Neural cell (in vitro differentiated cells): ENCODE results near the gene PDZRN3. TPM values are rescaled to one million over a fixed set of nuclear protein-coding genes. Genes with fewer than 3 reads are reported as not detected.

Experiments used
- H2AFZ ChIP-seq: fragments of 200-600, 300-800 bp; sonication (generic), shearing (Covaris generic); 2 replicates; pipeline ENCODE4 v1.6.0; 2014; ENCODE audit warnings: low read depth, mild to moderate bottlenecking, antibody characterized with exemption, low read length, moderate library complexity
- H3F3A ChIP-seq: fragments of 200-600 bp; shearing (Covaris generic); 2 replicates; pipeline ENCODE4 v1.6.1; 2016; ENCODE audit warnings: mild to moderate bottlenecking, moderate library complexity, mixed read lengths, antibody characterized with exemption, low read length; ENCODE audit not compliant: insufficient read depth, poor library complexity, severe bottlenecking
- H3K27ac ChIP-seq: fragments of 200-600, 300-800 bp; sonication (generic), shearing (Covaris generic); 2 replicates; pipeline ENCODE4 v1.5.1; 2014; ENCODE audit warnings: mild to moderate bottlenecking, low read length, moderate library complexity
- H3K27me3 ChIP-seq: fragments of 300-800, 200-600 bp; sonication (generic), shearing (Covaris generic); 2 replicates; pipeline ENCODE4 v1.6.0; 2014; ENCODE audit warnings: mild to moderate bottlenecking, low read depth, low read length, moderate library complexity; ENCODE audit not compliant: insufficient read depth
- H3K36me3 ChIP-seq: fragments of 300-800, 200-600 bp; sonication (generic), shearing (Covaris generic); 2 replicates; pipeline ENCODE4 v1.5.1; 2014; ENCODE audit warnings: mild to moderate bottlenecking, antibody characterized with exemption, low read length, moderate library complexity; ENCODE audit not compliant: insufficient read depth
- H3K4me2 ChIP-seq: fragments of 300-800, 200-600 bp; sonication (generic), shearing (Covaris generic); 2 replicates; pipeline ENCODE4 v1.6.0; 2014; ENCODE audit warnings: mild to moderate bottlenecking, low read length
- H3K4me3 ChIP-seq: fragments of 300-800, 200-600 bp; sonication (generic), shearing (Covaris generic); 2 replicates; pipeline ENCODE4 v1.5.1; 2014; ENCODE audit warnings: mild to moderate bottlenecking, low read length, moderate library complexity
- H3K79me2 ChIP-seq: fragments of 200-600 bp; shearing (Covaris generic); replicated peaks from 2 replicates; pipeline ENCODE4 v1.6.0; 2014; ENCODE audit warnings: mild to moderate bottlenecking, low read length, moderate library complexity; ENCODE audit not compliant: insufficient read depth
- H3K9ac ChIP-seq: fragments of 300-800, 200-600 bp; sonication (generic), shearing (Covaris generic); 2 replicates; pipeline ENCODE4 v1.6.1; 2016; ENCODE audit warnings: mild to moderate bottlenecking, low read length, mixed read lengths
- H3K9me2 ChIP-seq: fragments of 200-600 bp; shearing (Covaris generic); 2 replicates; pipeline ENCODE4 v1.6.1; 2016; ENCODE audit warnings: mild to moderate bottlenecking, low read length, mixed read lengths; ENCODE audit not compliant: insufficient read depth
- H3K9me3 ChIP-seq: fragments of 200-600, 300-800 bp; sonication (generic), shearing (Covaris generic); 2 replicates; pipeline ENCODE4 v1.6.1; 2016; ENCODE audit warnings: mild to moderate bottlenecking, mixed run types, low read length, moderate library complexity, mixed read lengths
- H4K20me1 ChIP-seq: fragments of 200-600 bp; shearing (Covaris generic); 2 replicates; pipeline ENCODE4 v1.6.1; 2016; ENCODE audit warnings: mild to moderate bottlenecking, mixed run types; ENCODE audit not compliant: insufficient read depth
- CTCF ChIP-seq: fragments of 450-650 bp; IDR thresholded peaks from 2 replicates; pipeline ENCODE4 v1.5.1; 2014; ENCODE audit warnings: antibody characterized with exemption, mild to moderate bottlenecking, moderate library complexity; ENCODE audit not compliant: poor library complexity, severe bottlenecking
- EP300 ChIP-seq: fragments of 450-650 bp; conservative IDR thresholded peaks from 2 replicates; pipeline ENCODE4 v1.6.1; 2014; ENCODE audit warnings: antibody characterized with exemption, mild to moderate bottlenecking, moderate library complexity; ENCODE audit not compliant: poor library complexity, severe bottlenecking
- EZH2 ChIP-seq: fragments of 200-600, 300-800 bp; shearing (Covaris generic), sonication (generic); IDR thresholded peaks from 2 replicates; pipeline ENCODE4 v1.6.1; 2014; ENCODE audit warnings: antibody characterized with exemption, low read length, borderline replicate concordance, mild to moderate bottlenecking; ENCODE audit not compliant: insufficient read depth, poor library complexity, severe bottlenecking
- MXI1 ChIP-seq: fragments of 450-650 bp; conservative IDR thresholded peaks from 2 replicates; pipeline ENCODE4 v1.6.1; 2014; ENCODE audit warnings: antibody characterized with exemption, mild to moderate bottlenecking; ENCODE audit not compliant: poor library complexity, severe bottlenecking
- POLR2AphosphoS5 ChIP-seq: IDR thresholded peaks from 2 replicates; pipeline ENCODE4 v1.6.1; 2012
- RAD21 ChIP-seq: fragments of 450-650 bp; conservative IDR thresholded peaks from 2 replicates; pipeline ENCODE4 v1.6.1; 2014; ENCODE audit warnings: antibody characterized with exemption, mild to moderate bottlenecking, moderate library complexity
- REST ChIP-seq: IDR thresholded peaks from 2 replicates; pipeline ENCODE4 v1.6.1; 2012; ENCODE audit warnings: borderline replicate concordance
- SMC3 ChIP-seq: fragments of 450-650 bp; conservative IDR thresholded peaks from 2 replicates; pipeline ENCODE4 v1.6.1; 2014; ENCODE audit warnings: antibody characterized with exemption, mild to moderate bottlenecking, moderate library complexity; ENCODE audit not compliant: poor library complexity
- TAF1 ChIP-seq: IDR thresholded peaks from 2 replicates; pipeline ENCODE4 v1.6.1; 2012; ENCODE audit warnings: low read depth
- polyA plus RNA-seq: library from polyadenylated mRNA; depleted of rRNA; stranded (reverse); fragments of >200 nt; gene quantifications from 2 replicates; pipeline ENCODE4 v1.2.3, GENCODE V29; 2014

Gene PDZRN3
- polyA plus RNA-seq, 1 donor from 2014 or later: 1.1 TPM

DNA sequence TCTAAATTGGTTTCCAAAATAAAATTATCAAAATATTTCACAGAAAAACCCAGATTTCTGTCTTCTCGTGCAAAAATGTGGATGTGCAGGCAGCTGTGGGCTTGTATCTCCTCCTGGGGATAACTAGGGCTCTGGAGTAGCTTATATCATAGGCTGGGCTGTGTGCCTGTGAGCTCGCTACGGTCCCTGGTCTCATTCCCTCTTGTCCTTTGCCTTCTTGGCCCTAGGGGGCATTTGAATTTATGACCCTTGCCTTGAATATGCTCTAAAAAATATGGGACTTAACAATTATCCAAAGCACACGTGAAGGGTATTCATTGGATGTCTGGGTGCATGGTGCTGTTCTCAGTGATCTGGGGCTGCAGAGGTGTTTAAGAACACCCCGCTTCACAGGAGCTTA, 132.6 kb downstream of the PDZRN3 start:
- no peak overlapping the region for H3K27ac ChIP-seq
- no peak overlapping the region for H3K9ac ChIP-seq
- TF ChIP-seq CTCF (no peak), POLR2AphosphoS5 (no peak), EP300 (no peak), EZH2 (no peak), SMC3 (no peak), REST (no peak), RAD21 (no peak), MXI1 (no peak), TAF1 (no peak)
- no peaks in the 10 kb centered on the region for H3K9me2 ChIP-seq
- H3F3A ChIP-seq: no peaks in the 10 kb centered on the region
- H3K79me2 ChIP-seq: no peaks in the 10 kb centered on the region
- H4K20me1 ChIP-seq: no peaks in the 10 kb centered on the region
- no peaks in the 10 kb centered on the region for H3K36me3 ChIP-seq
- H2AFZ ChIP-seq: no peak overlapping the region
- no peak overlapping the region for H3K4me2 ChIP-seq
- H3K27me3 ChIP-seq: no peaks in the 10 kb centered on the region
- no peaks in the 10 kb centered on the region for H3K9me3 ChIP-seq
- H3K4me3 ChIP-seq: no peak overlapping the region

DNA sequence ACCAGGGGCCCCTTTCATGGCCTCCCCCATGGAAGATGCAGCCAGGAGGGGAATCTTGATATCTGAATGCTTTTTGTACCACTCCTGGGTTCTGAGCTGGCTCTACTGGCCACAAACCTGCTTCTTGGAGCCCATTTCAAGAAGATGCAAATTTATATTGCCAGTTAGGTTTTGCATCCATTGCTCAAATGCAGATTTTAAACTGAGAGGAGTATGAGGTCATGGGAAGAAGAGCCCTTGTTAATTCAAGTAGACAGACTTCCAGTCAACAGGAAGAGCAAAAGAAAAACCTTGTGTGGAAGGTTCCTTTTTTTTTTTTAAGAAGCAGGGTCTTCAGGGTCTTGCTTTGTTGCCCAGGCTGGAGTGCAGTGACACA, 133.5 kb downstream of the PDZRN3 start:
- Histone ChIP-seq H3K4me3 (no peak overlapping the region), H3F3A (no peaks in the 10 kb centered on the region), H3K9me3 (no peaks in the 10 kb centered on the region), H3K4me2 (no peak overlapping the region), H3K79me2 (no peaks in the 10 kb centered on the region), H3K27ac (no peak overlapping the region), H3K9me2 (no peaks in the 10 kb centered on the region), H2AFZ (no peak overlapping the region), H3K36me3 (no peaks in the 10 kb centered on the region), H3K27me3 (no peaks in the 10 kb centered on the region), H4K20me1 (no peaks in the 10 kb centered on the region), H3K9ac (no peak overlapping the region)
- TF ChIP-seq EP300: no peak
- no peak for TF ChIP-seq EZH2
